B cell (primary cell): ENCODE measurements around the gene OPA1.

Experiments
- EZH2 ChIP-seq: IDR thresholded peaks from 2 replicates; pipeline ENCODE4 v1.6.1; 2012; ENCODE audit warnings: borderline replicate concordance, low read depth, mild to moderate bottlenecking, moderate library complexity, low read length; ENCODE audit not compliant: insufficient read depth, poor library complexity, severe bottlenecking
- TF ChIP-seq, protein P1 (sequence below): fragments of 200-600 bp; IDR thresholded peaks from one replicate; pipeline ENCODE4 v1.8.0; 2022; ENCODE audit warnings: antibody characterized with exemption, mild to moderate bottlenecking

DNA sequence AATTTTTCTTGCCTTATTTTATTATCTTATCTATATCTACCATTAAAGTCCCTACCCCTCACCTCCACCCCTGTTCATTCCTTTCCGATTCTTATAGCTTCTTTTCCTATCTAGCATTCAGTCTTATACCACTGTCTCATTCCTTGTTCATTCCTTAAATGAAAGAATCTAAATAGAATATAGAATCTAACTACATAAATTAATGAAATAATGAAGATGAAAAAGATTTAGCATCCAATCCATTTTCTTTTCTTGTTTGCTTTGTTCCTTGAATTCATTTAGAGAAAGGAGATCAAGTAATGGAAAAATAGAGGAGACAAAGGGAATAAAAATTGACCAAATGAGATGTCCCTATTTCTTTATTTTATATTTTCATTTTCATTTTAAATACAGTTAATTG lies 67.2 kb downstream of the OPA1 start:
- TF ChIP-seq, protein P1, sequence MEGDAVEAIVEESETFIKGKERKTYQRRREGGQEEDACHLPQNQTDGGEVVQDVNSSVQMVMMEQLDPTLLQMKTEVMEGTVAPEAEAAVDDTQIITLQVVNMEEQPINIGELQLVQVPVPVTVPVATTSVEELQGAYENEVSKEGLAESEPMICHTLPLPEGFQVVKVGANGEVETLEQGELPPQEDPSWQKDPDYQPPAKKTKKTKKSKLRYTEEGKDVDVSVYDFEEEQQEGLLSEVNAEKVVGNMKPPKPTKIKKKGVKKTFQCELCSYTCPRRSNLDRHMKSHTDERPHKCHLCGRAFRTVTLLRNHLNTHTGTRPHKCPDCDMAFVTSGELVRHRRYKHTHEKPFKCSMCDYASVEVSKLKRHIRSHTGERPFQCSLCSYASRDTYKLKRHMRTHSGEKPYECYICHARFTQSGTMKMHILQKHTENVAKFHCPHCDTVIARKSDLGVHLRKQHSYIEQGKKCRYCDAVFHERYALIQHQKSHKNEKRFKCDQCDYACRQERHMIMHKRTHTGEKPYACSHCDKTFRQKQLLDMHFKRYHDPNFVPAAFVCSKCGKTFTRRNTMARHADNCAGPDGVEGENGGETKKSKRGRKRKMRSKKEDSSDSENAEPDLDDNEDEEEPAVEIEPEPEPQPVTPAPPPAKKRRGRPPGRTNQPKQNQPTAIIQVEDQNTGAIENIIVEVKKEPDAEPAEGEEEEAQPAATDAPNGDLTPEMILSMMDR = no peak
- TF ChIP-seq EZH2 = no peak
